HG02970 (cell line): ENCODE results near the gene SLITRK2.

ENCODE experiments used
- ATAC-seq: cut with Tn5 transposase; IDR thresholded peaks from one replicate; pipeline ENCODE4 v1.9.1; 2021; ENCODE audit warnings: mild to moderate bottlenecking, moderate library complexity, moderate number of reproducible peaks; ENCODE audit not compliant: unreplicated experiment, low FRiP score

SLITRK2 gene, protein sequence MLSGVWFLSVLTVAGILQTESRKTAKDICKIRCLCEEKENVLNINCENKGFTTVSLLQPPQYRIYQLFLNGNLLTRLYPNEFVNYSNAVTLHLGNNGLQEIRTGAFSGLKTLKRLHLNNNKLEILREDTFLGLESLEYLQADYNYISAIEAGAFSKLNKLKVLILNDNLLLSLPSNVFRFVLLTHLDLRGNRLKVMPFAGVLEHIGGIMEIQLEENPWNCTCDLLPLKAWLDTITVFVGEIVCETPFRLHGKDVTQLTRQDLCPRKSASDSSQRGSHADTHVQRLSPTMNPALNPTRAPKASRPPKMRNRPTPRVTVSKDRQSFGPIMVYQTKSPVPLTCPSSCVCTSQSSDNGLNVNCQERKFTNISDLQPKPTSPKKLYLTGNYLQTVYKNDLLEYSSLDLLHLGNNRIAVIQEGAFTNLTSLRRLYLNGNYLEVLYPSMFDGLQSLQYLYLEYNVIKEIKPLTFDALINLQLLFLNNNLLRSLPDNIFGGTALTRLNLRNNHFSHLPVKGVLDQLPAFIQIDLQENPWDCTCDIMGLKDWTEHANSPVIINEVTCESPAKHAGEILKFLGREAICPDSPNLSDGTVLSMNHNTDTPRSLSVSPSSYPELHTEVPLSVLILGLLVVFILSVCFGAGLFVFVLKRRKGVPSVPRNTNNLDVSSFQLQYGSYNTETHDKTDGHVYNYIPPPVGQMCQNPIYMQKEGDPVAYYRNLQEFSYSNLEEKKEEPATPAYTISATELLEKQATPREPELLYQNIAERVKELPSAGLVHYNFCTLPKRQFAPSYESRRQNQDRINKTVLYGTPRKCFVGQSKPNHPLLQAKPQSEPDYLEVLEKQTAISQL

DNA sequence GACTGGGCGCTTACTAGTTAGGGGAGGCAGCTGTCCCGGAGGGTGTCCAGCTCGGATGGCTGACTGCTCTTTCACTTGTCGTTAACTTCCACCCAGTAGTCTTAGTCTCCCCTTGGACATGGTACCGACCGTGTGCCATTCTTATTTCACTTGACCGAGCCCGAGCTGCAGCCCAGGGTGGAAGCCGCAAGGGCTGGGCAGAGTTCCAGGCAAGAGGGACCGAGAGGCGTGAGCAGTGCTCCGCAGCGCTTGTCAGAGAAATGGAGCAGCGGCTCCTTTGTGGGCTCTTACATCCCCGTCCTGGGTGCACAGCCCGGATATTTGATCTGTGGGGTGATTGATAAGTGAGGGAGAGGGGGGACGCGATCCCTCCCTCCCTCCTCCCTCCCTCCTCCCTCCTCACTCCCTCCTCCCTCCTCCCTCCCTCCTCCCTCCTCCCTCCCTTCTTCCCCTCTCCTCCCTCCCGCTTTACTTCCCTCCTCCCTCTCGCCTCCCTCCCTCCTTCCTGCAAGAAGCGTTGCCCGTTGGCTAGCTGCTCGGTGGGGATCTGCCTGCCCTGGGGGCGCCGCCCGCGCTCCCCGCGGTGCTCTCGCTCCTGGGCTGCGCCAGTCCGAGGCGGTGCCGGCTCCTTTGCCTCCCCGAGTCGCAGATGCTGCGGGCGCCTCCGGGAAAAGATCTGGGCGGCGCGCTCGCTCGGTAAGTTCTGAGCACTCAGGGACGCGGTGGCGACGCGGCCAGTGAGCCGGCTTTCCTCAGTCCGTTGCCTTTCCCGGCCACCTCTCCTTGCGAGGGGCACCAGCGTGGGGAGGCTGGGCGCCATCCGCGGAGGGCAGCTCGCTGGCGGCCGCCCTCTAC, at the start of gene SLITRK2:
TSS of gene SLITRK2 (plus strand) at position 499 of the 855 bp plus-strand sequence. CDS start 4,597 bp downstream, outside the sequence.
- ATAC-seq, result no peak

DNA sequence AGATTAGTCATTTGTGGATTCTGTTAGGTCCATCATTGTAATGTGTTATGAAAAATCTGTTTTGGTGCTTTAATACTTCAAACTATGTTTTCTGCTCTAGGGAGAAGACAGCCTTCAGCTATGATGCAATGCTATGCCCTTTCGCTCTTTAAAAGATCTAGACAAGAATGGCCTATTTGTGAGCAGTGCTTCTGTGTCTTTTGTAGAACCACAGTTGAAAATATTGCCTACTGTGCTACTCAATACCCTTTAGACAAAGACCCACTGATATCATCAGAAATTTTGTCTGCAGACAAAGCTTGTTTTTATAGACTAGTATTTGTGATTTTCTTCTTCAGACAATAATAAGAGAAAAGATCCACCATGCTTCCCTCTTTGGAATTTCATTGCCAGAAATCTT, 44.6 kb upstream of the SLITRK2 start:
- ATAC-seq, result no peak

DNA sequence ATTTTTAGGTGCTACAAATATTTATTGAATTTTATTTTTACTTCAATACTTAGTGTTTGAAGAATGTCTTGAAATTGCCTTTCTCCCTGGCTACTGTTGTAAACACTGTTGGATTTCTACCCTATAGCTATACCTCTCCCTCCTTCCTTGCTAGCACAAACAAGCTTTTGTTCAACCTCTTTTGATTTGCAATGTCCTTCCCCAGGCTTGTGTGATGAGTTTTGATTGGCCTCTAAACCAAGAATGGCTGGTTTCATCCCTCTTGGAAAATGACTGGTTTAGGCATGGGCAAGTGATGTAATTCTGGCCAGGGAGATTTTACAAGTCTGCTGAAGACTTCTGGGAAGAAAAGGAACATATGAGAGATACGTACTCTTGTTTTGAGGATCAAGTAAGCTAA, 25.3 kb upstream of the SLITRK2 start:
- ATAC-seq, result no peak

DNA sequence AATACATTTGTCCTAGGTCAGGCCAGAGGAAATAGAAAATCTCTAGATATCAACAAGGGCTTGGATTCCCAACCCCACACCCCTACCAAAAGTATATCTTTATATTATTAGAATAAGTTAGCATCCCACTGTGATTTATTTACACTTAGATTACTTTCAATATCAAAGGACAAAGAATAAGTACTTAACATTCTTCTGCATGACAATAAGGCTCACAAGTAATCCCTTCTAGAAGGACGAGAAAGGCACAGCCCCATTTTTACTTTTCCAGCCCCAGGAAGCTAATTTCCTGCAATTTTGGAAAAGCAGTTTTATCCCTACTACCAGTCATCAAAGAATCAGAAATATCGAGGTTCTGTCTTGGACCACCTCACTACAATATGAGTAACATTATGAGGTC, 14.1 kb upstream of the SLITRK2 start:
- no peak for ATAC-seq

DNA sequence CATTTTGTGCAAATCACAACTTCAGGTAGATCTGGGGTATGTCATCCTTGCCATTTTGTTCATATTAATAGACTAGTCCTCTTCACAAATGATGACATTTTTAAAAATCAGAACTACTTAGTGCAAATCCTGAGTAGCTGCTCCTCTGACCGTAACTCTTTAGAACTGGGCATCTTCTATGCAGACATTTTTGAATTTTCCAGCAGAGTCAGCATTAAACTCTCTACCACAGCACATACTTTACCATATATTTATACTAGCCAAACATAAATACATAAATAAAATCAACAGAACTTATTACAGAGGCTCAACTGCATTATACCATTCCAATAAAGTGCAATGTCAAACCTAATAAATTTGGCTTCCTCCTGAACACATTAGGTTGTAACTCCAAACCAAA, 4.5 kb upstream of the SLITRK2 start:
- ATAC-seq, result no peak

DNA sequence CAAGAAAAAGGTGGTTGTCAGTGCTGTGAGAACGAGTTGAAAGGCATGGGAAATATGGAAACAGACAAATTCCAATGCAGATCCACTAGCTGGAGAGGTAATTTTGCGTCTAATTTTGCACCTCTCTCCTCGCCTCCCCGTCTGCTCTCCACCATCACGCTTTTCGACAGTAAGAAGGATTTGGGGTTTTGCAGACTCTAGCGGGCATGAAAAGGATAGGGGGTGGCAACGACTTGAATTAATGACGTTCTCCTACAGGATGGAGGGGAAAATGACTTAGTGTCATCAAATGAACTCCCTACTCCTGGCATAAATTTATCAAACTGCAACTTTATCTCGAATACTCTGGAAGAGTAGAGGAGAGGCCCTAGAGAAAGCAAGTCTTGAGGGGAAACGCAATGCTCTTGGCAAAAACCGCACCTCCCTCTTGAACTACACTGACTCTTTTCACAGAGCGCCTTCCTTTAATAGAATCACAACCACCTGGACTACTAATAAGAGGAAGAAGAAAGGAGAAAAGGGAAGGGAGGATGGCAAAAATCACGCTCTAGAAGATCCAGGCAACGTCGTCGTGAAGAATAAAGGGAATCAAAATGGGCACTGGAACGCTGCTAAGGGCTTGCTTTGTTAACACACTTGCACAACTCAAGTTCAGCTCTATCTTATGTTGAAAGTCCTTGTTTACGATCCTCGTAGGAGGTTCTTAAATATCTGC, 871 bp upstream of the SLITRK2 start:
- no peak for ATAC-seq

DNA sequence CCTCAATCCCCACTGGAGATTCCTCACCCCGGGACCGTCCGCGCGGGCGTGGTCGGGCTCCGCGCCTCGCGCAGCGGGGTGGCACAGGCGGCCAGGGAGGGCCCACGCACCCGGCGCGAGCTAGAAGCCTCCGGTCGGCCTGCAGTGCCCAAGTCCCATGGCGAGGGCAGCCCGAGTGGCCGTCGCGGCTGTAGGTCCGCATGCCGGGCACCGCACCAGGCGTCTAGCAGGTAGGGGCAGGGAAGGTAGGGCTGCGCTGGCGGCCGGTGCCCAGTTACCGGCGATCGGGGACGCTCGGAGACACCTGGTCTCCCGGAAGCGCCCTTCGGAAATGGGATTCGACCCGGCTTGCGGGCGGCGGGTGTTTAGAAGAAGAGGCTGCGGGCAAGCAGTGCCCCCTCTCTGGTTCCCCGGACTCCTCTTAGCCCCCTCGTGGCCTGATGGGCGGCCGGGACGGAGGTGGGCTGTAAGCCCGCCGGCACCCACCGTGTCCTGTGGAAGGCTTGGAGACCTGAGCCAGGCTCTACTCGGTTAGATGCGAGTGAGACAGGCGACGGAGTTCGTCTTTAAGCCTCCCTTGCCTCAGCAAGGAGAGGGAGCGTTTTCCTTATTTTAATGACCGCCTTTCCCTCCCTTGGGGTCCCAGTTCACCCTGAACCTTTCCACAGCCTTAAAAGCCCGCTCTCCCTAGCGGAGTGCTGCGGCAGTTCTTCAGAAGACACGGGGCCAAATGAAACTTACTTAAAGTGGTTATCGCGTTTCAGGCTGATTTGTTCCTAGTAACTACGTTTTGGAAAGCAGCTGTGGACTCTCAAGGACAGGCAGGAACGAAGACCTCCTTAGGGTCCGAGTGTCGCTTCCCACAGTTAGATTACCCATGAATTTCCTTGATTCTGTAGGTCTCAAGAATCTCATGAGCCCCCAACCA, 821 bp downstream of the SLITRK2 start:
- no peak for ATAC-seq

DNA sequence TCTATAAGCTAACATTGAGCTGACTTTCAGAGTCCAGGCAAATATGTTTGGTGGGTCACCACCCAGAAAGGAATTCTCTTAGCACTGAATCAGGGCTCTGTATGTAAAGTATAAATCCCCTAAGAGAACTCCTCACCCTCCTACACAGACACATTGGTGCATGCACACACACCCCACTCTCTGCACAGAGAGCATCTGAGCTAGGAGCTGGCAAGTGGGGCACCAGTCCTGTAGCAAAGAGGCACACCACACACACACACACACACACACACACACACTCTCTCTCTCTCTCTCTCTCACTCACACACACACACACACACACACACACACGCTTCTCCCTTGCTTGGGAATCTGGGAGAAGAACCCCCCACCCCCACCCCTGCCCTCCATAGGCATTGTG, 3.2 kb downstream of the SLITRK2 start:
- ATAC-seq, result no peak

DNA sequence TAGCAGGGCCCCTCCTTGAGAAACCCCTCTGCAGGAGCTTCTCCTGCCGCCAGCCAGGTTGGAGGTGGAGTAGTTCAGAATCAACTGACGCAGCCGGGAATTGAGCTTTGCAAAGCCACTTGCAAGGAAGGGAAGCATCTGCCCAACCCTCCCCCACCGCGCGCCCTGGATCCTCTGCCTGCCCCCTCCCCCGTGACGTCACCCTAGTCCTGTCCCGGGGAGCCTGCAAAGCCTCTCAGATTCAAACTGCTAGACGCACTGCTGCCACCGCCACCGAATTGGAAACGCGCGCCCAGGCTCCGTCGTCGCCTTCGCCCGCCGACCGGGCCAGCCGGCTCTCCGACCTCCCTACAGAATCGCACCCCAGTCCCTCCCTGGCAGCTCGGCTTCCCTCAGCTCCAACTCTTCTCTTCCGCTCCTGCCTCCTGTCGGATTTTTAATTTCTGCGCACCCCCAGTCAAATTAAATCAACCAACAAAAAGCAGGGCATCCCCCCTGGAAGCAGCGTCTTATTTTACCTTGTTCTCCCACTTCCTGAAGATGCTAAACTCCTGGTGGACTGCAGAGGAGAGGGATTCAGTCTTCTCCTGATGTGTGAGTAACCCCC, 3.8 kb downstream of the SLITRK2 start:
- no peak for ATAC-seq

DNA sequence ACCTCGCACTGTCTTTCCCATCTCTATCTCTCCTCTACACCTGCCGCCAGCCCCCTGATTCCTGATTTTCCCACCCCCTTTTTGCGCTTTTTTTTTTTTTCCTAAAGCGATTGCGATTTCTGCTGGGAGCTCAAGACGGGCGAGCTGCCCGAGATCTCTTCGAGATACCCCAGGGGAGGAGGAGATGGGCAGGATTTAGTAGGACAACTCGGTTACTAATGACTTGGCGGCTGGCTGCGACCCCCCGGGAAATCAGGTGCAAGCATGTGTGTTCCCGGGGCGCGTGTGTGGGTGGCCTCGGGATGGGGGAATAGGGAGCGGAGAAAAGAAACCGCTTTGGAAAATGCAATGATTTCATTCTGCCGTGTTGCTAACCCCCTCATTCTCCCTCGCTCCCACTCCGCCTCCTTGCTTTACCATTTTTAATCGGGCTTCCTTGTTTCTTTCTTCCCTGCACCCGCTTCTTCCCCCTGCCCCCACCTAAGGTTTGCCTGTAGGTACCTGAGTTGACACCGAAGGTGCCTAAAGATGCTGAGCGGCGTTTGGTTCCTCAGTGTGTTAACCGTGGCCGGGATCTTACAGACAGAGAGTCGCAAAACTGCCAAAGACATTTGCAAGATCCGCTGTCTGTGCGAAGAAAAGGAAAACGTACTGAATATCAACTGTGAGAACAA, 4.4 kb downstream of the SLITRK2 start:
- no peak for ATAC-seq

DNA sequence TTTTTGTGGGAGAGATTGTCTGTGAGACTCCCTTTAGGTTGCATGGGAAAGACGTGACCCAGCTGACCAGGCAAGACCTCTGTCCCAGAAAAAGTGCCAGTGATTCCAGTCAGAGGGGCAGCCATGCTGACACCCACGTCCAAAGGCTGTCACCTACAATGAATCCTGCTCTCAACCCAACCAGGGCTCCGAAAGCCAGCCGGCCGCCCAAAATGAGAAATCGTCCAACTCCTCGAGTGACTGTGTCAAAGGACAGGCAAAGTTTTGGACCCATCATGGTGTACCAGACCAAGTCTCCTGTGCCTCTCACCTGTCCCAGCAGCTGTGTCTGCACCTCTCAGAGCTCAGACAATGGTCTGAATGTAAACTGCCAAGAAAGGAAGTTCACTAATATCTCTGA, 5.5 kb downstream of the SLITRK2 start:
- ATAC-seq, result no peak

DNA sequence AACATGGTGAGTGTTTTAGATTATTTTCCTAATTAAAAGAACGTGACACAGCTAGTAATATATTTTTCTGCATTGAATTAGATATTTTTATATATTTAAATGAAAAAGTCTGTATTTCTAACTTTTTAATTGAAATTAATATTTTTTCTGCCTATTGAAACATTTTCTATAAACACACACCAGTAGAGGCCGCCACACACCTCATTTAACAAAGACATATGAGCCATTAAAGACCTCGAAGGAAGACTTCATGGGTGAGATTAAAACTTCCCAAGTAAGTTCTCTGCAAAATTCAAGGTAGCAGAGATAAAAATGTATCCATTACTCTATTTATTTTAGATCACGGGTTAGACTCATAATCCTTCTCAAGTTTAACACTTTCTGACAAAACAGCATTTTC, 8.3 kb downstream of the SLITRK2 start:
- ATAC-seq, result no peak

DNA sequence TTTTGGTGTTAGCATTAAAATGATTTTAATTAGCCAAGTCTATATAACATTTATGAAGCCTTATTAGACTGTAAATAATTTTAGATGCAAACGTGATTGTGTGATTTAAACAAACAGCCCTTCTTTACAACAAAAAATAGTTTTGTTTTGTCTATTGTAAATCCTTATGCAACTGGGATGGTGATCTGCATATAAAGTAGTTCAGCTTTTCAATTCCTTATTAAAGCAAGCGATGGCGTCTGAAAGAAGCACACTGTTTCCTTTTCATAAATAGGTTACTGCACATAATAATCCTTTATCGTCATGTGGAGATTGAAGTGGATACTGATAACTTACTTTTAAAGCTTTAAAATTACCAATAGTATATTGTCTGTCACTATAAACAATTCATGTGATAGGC, 8.8 kb downstream of the SLITRK2 start:
- ATAC-seq, result no peak

DNA sequence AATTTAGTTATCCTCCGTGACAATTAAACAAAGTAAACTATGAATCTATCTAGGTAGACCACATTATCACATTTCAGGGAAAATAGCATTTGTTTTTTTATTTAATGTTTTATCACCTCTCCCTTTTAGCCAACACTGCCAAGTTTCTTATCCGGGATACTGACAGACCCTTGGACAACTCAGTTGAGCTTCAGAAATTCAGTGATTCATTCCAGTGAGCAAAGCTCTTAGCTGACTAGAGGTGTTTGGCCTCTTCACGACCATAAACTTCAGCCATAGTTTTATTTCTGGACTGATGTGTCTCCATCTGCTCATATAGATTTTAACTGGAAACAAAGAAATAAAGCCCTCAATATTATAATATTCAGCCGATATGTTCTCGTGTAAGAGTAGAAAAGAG, 15.2 kb downstream of the SLITRK2 start:
- ATAC-seq, result no peak

DNA sequence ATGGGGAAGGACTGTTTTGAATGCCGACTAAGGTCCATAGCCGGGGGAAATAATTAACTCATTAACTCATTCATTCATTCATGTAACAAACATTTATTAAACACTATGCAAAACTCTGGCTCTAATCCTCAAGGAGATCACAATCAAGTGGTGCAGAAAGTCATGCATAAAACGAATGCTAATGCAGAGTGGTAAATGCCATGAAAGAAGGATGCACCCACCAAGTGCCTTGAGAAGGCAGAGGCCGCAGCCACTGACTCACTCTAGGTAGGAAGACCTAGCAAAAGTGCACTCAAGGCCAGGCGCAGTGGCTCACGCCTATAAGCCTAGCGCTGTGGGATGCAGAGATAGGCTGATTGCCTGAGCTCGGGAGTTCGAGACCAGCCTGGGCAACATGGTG, 22.9 kb downstream of the SLITRK2 start:
- no peak for ATAC-seq

DNA sequence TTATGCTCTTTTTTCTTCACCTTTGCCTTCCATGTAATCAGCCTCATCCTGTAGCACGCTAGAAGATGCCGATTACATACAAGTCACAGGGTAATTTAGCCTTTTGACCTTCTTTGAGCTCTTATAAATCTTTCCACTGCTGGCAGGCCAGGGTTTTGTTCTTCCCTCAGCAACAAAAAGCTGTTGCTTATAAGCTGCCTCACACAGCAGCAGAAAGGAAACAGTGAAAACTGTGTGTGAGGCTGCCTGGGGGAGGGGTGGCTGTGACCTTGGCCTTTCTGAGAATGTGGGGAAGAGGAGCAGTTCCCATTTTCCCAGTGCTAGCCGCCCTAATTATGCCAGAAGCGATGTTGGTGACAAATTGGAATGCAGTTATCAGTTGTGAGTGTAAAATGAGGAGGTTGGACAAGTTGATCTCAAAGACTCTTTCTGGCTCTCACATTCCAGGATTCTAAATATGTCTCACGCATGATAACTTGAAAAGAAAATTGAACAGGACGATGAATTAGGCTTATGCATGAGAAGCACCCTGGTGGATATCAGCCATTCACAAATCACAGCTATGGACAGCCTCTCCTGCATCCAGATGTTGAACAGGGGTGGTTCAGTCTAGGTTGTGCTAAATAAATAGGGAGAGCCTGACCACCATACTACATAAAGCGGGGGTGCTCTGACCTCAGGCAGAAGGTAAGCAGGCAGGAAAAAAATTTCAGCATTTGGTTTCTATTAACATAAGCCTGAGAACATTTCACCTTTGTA, 25.7 kb downstream of the SLITRK2 start:
- no peak for ATAC-seq

DNA sequence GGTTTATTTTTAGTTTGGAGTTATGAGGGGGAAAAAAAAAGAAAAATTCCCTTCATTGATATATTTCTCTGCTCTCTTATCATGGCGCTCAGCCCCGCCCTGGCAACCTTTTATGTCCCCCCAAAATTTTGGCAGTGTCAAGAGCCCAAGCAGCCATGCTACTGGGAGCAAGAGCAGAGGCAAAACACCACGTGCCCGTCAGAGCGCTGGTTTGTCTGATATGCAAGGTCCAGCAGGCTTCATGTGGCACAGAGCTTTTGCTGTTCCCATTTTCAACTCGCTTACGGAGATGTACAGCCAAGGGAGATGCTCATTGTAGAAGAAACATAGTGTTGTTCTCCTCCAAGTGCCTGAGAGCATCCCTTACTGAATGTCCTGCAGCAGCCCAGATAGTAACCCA, 27.3 kb downstream of the SLITRK2 start:
- ATAC-seq, result no peak
